Thyroid gland (tissue), 4 donors: ENCODE measurements around the gene IKZF2. TPM values are rescaled to one million over a fixed set of nuclear protein-coding genes. Genes with fewer than 3 reads are reported as not detected.

ENCODE experiments used
- DNase-seq, 2 donors: peaks; one replicate each; pipeline ENCODE4 v3.0.0-alpha.2; 2019
- H3K27ac ChIP-seq, 3 donors: fragments of 200-600 bp; sonication (generic); 1 replicate in 2 of 3; 2 replicates in 1 of 3; pipeline ENCODE4 v1.5.1; 2016 to 2019; ENCODE audit warnings: mild to moderate bottlenecking in 1 of 3, moderate library complexity in 1 of 3
- H3K27me3 ChIP-seq: fragments of 200-600 bp; sonication (generic); one replicate; pipeline ENCODE4 v1.5.1; 2019
- H3K36me3 ChIP-seq, 2 donors: fragments of 200-600 bp; sonication (generic); one replicate each; pipeline ENCODE4 v1.5.1; 2016 to 2019
- H3K4me1 ChIP-seq, 2 donors: fragments of 200-600 bp; sonication (generic); one replicate each; pipeline ENCODE4 v1.5.1; 2017 to 2019
- H3K4me3 ChIP-seq, 3 donors: fragments of 200-600 bp; sonication (generic); replicated peaks in 1 of 3; 1 replicate in 2 of 3; 2 replicates in 1 of 3; pipeline ENCODE4 v1.5.1; 2016; ENCODE audit warnings: mild to moderate bottlenecking in 1 of 3
- H3K9me3 ChIP-seq: fragments of 200-600 bp; sonication (generic); one replicate; pipeline ENCODE4 v1.5.1; 2017
- CTCF ChIP-seq, 6 experiments: fragments of 200-600 bp in 3 of 6; fragments of 450-650 bp in 3 of 6; sonication (generic) in 3 of 6; IDR thresholded peaks; one replicate each; pipeline ENCODE4 v1.5.1; 2016 to 2019; ENCODE audit warnings: antibody characterized with exemption in 6 of 6, mild to moderate bottlenecking in 2 of 6, inconsistent platforms in 1 of 6, moderate library complexity in 1 of 6
- POLR2A ChIP-seq, 2 donors: fragments of 450-650 bp; IDR thresholded peaks; one replicate each; pipeline ENCODE4 v1.6.1; 2017; ENCODE audit warnings: antibody characterized with exemption in 2 of 2, mild to moderate bottlenecking in 2 of 2, moderate library complexity in 1 of 2
- WGBS, 2 donors: methylation state at CpG; one replicate each; pipeline ENCODE4 v1.1.5; 2017; 5-methylcytosine and 5-hydroxymethylcytosine counted together
- intact Hi-C: fragments of 100-400 bp; cut with DNase I; formaldehyde crosslinking; loops from one replicate; pipeline ENCODE4 v1.15.1; 2023
- total RNA-seq, 4 donors: library from RNA; depleted of rRNA; stranded (reverse); fragments of >200 nt; gene quantifications; one replicate each; pipeline ENCODE4 v1.2.3, GENCODE V29; 2016

The IKZF2 gene
- total RNA-seq, 4 donors from 2014 or later: 25.3 to 84.8 (median 47.2) TPM

- Histone ChIP-seq H3K4me1 (peaks cover 4 to 10% of the 10 kb centered on the region in 2 donors), H3K27ac (no peak overlapping the region), H3K9me3 (no peaks in the 10 kb centered on the region), H3K36me3 (no peaks in the 10 kb centered on the region), H3K27me3 (no peaks in the 10 kb centered on the region), H3K4me3 (no peak overlapping the region)
- TF ChIP-seq CTCF (IDR thresholded peaks at IDR 0.05): no peak
- no peak for TF ChIP-seq POLR2A (IDR thresholded peaks at IDR 0.05)
- DNase-seq: no peak
- WGBS, 2 donors: 46% methylated on average over 4 of the region's 4 CpGs
- intact Hi-C loops: no loop called here
Observed at GRCh38 chr2:213042262-213042661, 109.2 kb downstream of the IKZF2 start.

GRCh38 chr2:213036836-213037235 lies 114.6 kb downstream of the IKZF2 start:
- no peak overlapping the region for H3K27ac ChIP-seq
- DNase-seq: no peak
- H3K36me3 ChIP-seq: no peaks in the 10 kb centered on the region
- H3K4me1 ChIP-seq: peaks cover 4 to 10% of the 10 kb centered on the region in 2 donors
- 0% methylated on average over 1 of the region's 1 CpG for WGBS, 2 donors
- intact Hi-C loops: no loop called here
- TF ChIP-seq POLR2A (IDR thresholded peaks at IDR 0.05): no peak
- TF ChIP-seq CTCF (IDR thresholded peaks at IDR 0.05): no peak
- H3K27me3 ChIP-seq: no peaks in the 10 kb centered on the region
- H3K9me3 ChIP-seq: no peaks in the 10 kb centered on the region
- H3K4me3 ChIP-seq: no peak overlapping the region

GRCh38 chr2:213034585-213034984 lies 116.8 kb downstream of the IKZF2 start:
- intact Hi-C loops: no loop called here
- no peak for TF ChIP-seq CTCF (IDR thresholded peaks at IDR 0.05)
- no peak for TF ChIP-seq POLR2A (IDR thresholded peaks at IDR 0.05)
- no peaks in the 10 kb centered on the region for H3K36me3 ChIP-seq
- H3K27me3 ChIP-seq: no peaks in the 10 kb centered on the region
- no peak overlapping the region for H3K27ac ChIP-seq
- H3K9me3 ChIP-seq: no peaks in the 10 kb centered on the region
- H3K4me1 ChIP-seq: peaks cover 4 to 10% of the 10 kb centered on the region in 2 donors
- 90 to 91% methylated on average over 3 of the region's 3 CpGs for WGBS, 2 donors
- DNase-seq: no peak
- no peak overlapping the region for H3K4me3 ChIP-seq

GRCh38 chr2:213032607-213033006 lies 118.8 kb downstream of the IKZF2 start:
- intact Hi-C loops: no loop called here
- Histone ChIP-seq H3K36me3 (no peaks in the 10 kb centered on the region), H3K9me3 (no peaks in the 10 kb centered on the region), H3K4me3 (no peak overlapping the region), H3K27ac (no peak overlapping the region), H3K27me3 (no peaks in the 10 kb centered on the region), H3K4me1 (peaks cover 0 to 4% of the 10 kb centered on the region in 2 donors)
- DNase-seq: no peak
- 95 to 99% methylated on average over 3 of the region's 3 CpGs for WGBS, 2 donors
- TF ChIP-seq POLR2A (IDR thresholded peaks at IDR 0.05) (no peak), CTCF (IDR thresholded peaks at IDR 0.05) (no peak)

GRCh38 chr2:213022987-213023386 lies 128.4 kb downstream of the IKZF2 start:
- Histone ChIP-seq H3K4me1 (no peaks in the 10 kb centered on the region), H3K27ac (no peak overlapping the region), H3K36me3 (no peaks in the 10 kb centered on the region), H3K4me3 (no peak overlapping the region), H3K9me3 (no peaks in the 10 kb centered on the region), H3K27me3 (no peaks in the 10 kb centered on the region)
- DNase-seq: no peak
- WGBS, 2 donors: 56 to 72% methylated on average over 2 of the region's 2 CpGs
- intact Hi-C loops: no loop called here
- TF ChIP-seq POLR2A (IDR thresholded peaks at IDR 0.05): no peak
- TF ChIP-seq CTCF (IDR thresholded peaks at IDR 0.05): no peak
